SK-N-SH treated with all-trans-retinoic acid at 6 μM for 48 hours (cell line): ENCODE measurements around the gene CBL.

ENCODE experiments used
- CSDC2 ChIP-seq: fragments of 250-450 bp; sonication (Bioruptor Pico); IDR thresholded peaks from 2 replicates; pipeline ENCODE4 v1.5.0; 2020; ENCODE audit warnings: mild to moderate bottlenecking, moderate library complexity
- ESRRG ChIP-seq: fragments of 250-450 bp; sonication (Bioruptor Pico); IDR thresholded peaks from 2 replicates; pipeline ENCODE4 v1.6.1; 2021; ENCODE audit warnings: mild to moderate bottlenecking
- OSR1 ChIP-seq: fragments of 250-450 bp; sonication (Bioruptor Pico); IDR thresholded peaks from 2 replicates; pipeline ENCODE4 v1.8.0; 2022; ENCODE audit warnings: moderate library complexity, mild to moderate bottlenecking, inconsistent platforms
- PATZ1 ChIP-seq: fragments of 250-450 bp; sonication (Bioruptor Pico); IDR thresholded peaks from 2 replicates; pipeline ENCODE4 v1.8.0; 2020; ENCODE audit warnings: mild to moderate bottlenecking, moderate library complexity, borderline replicate concordance
- SNAI2 ChIP-seq: fragments of 250-450 bp; sonication (Bioruptor Pico); IDR thresholded peaks from 2 replicates; pipeline ENCODE4 v1.5.0; 2020; ENCODE audit warnings: mild to moderate bottlenecking, moderate library complexity
- TCF4 ChIP-seq: fragments of 250-450 bp; sonication (Bioruptor Pico); IDR thresholded peaks from 2 replicates; pipeline ENCODE4 v1.8.0; 2021; ENCODE audit warnings: mild to moderate bottlenecking, moderate library complexity, borderline replicate concordance
- ZFP30 ChIP-seq: fragments of 450-650 bp; formaldehyde crosslinking; IDR thresholded peaks from 2 replicates; pipeline ENCODE4 v1.5.0; 2022; ENCODE audit warnings: mild to moderate bottlenecking, moderate library complexity
- ZNF70 ChIP-seq: fragments of 450-650 bp; formaldehyde crosslinking; IDR thresholded peaks from 2 replicates; pipeline ENCODE4 v1.5.0; 2020; ENCODE audit warnings: mild to moderate bottlenecking, moderate library complexity
- ZNF8 ChIP-seq: fragments of 450-650 bp; formaldehyde crosslinking; IDR thresholded peaks from 2 replicates; pipeline ENCODE4 v1.5.0; 2020; ENCODE audit warnings: mild to moderate bottlenecking, moderate library complexity

GRCh38 chr11:119258180-119258579 is 52.0 kb downstream of the CBL start:
- no peak for TF ChIP-seq ESRRG (CRISPR knock-in tag)
- no peak for TF ChIP-seq ZFP30 (CRISPR knock-in tag)
- no peak for TF ChIP-seq PATZ1 (CRISPR knock-in tag)
- TF ChIP-seq TCF4, result no peak
- no peak for TF ChIP-seq ZNF70
- TF ChIP-seq ZNF8 (CRISPR knock-in tag), result no peak
- no peak for TF ChIP-seq CSDC2 (CRISPR knock-in tag)
- no peak for TF ChIP-seq SNAI2
- no peak for TF ChIP-seq OSR1
